ENCODE results near the gene EMX2. TPM values are rescaled to one million over a fixed set of nuclear protein-coding genes. Genes with fewer than 3 reads are reported as not detected.
A peak's percentile ranks its signal among the peaks of the same experiment; 100 is the strongest.

Gene EMX2
- total RNA-seq, 8 experiments from 2014 or later = 0.05 to 14.8 (median 0.86) TPM

DNA sequence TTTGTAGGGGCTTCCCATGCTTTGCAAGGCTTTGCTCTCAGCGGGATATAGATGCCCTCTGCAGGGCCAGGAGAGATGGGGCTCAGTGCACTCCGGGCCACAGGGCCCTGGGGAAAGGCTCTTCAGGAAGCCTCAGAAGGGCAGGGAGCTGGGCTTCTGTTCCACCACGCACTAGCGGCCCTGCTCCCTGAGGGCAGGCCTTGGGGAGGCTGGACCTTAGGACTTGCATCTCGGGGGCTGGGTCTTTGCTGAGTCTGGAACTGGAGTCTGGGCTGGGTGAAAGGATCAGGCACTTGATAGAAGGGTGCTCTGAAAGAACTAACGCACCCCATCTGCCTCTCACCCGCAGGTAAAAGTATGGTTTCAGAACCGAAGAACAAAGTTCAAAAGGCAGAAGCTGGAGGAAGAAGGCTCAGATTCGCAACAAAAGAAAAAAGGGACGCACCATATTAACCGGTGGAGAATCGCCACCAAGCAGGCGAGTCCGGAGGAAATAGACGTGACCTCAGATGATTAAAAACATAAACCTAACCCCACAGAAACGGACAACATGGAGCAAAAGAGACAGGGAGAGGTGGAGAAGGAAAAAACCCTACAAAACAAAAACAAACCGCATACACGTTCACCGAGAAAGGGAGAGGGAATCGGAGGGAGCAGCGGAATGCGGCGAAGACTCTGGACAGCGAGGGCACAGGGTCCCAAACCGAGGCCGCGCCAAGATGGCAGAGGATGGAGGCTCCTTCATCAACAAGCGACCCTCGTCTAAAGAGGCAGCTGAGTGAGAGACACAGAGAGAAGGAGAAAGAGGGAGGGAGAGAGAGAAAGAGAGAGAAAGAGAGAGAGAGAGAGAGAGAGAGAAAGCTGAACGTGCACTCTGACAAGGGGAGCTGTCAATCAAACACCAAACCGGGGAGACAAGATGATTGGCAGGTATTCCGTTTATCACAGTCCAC, 5.4 kb downstream of the EMX2 start:
- Histone ChIP-seq H3K4me3 (no peak overlapping the region), H3K4me1 (replicated peaks in 1 of 2) (peaks cover 4 to 10% of the 10 kb centered on the region in 2 donors), H3K27ac (no peak overlapping the region)
- ATAC-seq (replicated peaks in 6 of 8) = no peak
- 1 to 72% (median 7%) methylated on average over 6 to 26 of the region's 32 CpGs for WGBS, 10 experiments
- in situ Hi-C loops (cut with MboI; ENCODE audit: low pct_unique_long_range_greater_than_20kb in 2 of 9, low sequenced_read_pairs in 9 of 9, unreplicated experiment in 9 of 9) = loop anchor here in 8 of 9 experiments (10.0 to 25.0 kb wide), 3 partner anchors 689 to 914 kb away; no protein-coding TSS in a partner anchor

DNA sequence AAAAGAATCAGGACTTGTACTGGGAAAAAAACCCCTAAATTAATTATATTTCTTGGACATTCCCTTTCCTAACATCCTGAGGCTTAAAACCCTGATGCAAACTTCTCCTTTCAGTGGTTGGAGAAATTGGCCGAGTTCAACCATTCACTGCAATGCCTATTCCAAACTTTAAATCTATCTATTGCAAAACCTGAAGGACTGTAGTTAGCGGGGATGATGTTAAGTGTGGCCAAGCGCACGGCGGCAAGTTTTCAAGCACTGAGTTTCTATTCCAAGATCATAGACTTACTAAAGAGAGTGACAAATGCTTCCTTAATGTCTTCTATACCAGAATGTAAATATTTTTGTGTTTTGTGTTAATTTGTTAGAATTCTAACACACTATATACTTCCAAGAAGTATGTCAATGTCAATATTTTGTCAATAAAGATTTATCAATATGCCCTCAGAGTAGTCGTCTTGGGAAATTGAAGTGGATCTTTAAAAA, 6.6 kb downstream of the EMX2 start:
- 9 to 87% (median 33%) methylated on average over 1 to 6 of the region's 6 CpGs; no CpG with 5 or more reads in 3 of the 10 experiments for WGBS, 10 experiments
- in situ Hi-C loops (cut with MboI; ENCODE audit: low pct_unique_long_range_greater_than_20kb in 2 of 9, low sequenced_read_pairs in 9 of 9, unreplicated experiment in 9 of 9) = loop anchor here in 8 of 9 experiments (10.0 to 25.0 kb wide), 3 partner anchors 688 to 913 kb away; no protein-coding TSS in a partner anchor
- H3K27ac ChIP-seq = no peak overlapping the region
- peaks cover 3 to 6% of the 10 kb centered on the region in 2 donors for H3K4me1 ChIP-seq (replicated peaks in 1 of 2)
- no peak overlapping the region for H3K4me3 ChIP-seq
- no peak for ATAC-seq (replicated peaks in 6 of 8)

DNA sequence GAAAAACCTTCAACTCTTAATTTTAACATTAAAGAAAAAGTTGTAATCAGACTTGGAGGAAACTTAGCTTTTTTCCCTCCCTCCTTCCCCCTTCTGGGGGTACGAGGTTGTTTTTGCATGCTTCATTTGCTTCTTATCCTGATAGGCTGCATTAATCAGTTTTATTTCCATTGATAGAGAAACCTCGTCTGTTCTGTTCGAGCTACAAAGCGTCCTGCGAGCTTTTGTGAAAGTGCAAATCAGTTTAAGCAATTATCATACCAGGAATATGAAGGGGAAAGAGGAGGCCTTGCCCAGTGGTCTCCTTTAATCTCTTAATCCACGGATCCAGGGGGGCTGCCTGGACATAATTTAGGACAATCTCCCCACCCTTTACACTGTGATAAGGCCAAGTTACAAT, 7.5 kb downstream of the EMX2 start:
- WGBS, 10 experiments = 0 to 100% (median 14%) methylated on average over 1 to 6 of the region's 6 CpGs; no CpG with 5 or more reads in 2 of the 10 experiments
- H3K27ac ChIP-seq = no peak overlapping the region
- in situ Hi-C loops (cut with MboI; ENCODE audit: low pct_unique_long_range_greater_than_20kb in 2 of 9, low sequenced_read_pairs in 9 of 9, unreplicated experiment in 9 of 9) = no loop called here
- no peak overlapping the region for H3K4me3 ChIP-seq
- ATAC-seq (replicated peaks in 6 of 8) = no peak
- peaks cover 0 to 2% of the 10 kb centered on the region in 2 donors for H3K4me1 ChIP-seq (replicated peaks in 1 of 2)

DNA sequence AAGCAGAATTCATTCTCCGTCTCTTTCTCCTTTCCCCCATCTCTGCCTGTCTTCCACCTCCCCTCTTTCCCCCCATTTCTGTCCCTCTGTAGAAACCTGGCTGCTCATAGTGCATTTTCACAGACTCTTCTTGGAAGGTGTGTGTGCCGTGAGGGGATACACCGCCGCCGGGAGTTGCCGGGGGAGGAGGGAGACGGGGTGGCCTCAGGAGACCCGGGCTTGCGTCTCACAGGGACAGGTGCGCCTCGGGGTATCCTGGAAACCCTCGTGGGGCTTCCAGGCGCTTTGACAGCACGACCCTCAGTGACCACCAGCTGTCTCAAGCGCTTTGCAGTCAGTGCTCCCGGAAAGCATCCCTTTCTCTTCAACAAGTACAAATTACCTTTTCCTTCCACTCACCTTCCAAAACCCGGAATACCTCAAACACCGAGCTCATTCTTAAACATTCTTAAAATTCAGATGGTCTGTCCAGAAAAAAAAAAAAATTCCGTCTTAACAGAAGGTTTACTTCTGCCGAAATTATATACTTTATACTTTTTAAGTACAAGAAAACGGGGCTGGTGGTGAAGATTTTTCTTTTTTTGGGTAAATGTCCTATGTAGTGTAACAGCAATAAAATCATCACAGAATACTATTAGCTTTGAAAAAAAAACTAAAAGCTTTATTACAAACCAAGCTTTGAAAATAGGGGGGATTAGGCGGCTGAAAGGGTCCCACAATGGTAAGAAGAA, 8.2 kb downstream of the EMX2 start:
- 3 to 100% (median 8%) methylated on average over 2 to 12 of the region's 22 CpGs; no CpG with 5 or more reads in 1 of the 10 experiments for WGBS, 10 experiments
- no peak overlapping the region for H3K27ac ChIP-seq
- peaks cover 0 to 2% of the 10 kb centered on the region in 2 donors for H3K4me1 ChIP-seq (replicated peaks in 1 of 2)
- no peak overlapping the region for H3K4me3 ChIP-seq
- in situ Hi-C loops (cut with MboI; ENCODE audit: low pct_unique_long_range_greater_than_20kb in 2 of 9, low sequenced_read_pairs in 9 of 9, unreplicated experiment in 9 of 9) = no loop called here
- ATAC-seq (replicated peaks in 6 of 8) = no peak

DNA sequence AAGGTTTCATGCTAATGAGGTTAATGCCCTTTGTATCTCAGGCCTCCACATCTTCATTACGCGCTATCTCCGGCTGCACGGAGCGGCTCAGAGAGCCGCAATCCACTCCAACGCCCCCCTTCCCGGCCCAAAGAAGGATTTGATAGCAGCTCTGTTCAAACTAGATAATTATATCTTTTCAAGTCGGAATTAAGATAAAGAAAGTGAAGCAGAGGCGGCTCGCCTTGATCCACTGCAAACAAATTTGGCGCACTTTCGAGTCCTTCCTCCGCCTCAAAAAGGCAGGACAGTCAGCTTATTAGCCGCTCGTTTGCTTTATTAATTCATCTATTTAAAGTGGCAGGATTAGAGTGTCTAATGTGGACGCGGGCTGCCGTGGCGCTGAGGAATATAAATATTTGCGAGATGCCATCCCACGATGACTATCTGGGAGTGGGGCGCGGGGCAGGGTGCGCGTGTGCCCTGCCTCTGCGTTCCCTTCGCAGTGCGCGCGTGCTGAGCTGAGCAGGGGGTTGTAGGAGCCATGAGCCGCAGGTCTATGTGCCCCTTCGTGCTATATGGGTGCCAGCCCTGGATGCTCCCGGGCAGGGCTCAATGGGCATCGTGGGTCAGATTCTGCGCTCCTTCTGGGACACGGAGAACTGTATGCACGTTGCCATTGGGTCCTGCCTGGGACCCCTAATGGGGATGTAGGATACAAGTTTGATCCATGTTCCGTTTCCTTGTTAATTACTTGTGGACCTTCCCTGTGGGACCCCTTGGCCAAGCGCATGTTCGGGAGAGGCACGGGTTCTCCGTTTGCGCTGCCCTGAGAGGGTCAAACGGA, 9.0 kb downstream of the EMX2 start:
- ATAC-seq (replicated peaks in 6 of 8) = no peak
- Histone ChIP-seq H3K27ac (no peak overlapping the region), H3K4me1 (replicated peaks in 1 of 2) (peaks cover 0 to 2% of the 10 kb centered on the region in 2 donors), H3K4me3 (no peak overlapping the region)
- 0 to 100% (median 21%) methylated on average over 1 to 17 of the region's 45 CpGs; no CpG with 5 or more reads in 2 of the 10 experiments for WGBS, 10 experiments
- in situ Hi-C loops (cut with MboI; ENCODE audit: low pct_unique_long_range_greater_than_20kb in 2 of 9, low sequenced_read_pairs in 9 of 9, unreplicated experiment in 9 of 9) = no loop called here

DNA sequence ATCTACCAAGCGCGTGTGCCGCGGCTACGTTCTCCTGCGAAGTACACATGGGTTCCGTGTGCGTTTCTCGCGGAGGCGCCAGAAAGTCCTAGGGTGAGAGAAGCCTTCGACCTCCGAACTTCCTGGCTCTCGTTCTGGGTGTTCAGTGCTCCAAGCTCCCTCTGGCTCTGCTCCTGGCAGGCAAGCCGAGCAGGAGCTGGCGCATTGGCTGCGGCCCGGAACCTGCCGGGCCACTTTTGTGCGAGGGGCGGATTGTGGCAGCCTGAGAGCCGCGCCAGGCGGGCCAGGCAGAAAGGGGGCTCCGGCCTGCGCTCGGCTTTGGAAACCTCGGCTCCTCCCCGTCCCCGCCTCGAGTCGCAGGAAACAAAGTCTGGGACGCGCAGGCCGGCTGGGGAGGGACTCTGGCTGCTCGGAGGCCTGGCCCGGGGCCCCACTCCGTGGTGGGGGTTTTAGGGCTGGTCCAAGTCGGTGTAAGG, 9.6 kb downstream of the EMX2 start:
- 0 to 16% (median 1%) methylated on average over 2 to 27 of the region's 39 CpGs; no CpG with 5 or more reads in 4 of the 10 experiments for WGBS, 10 experiments
- ATAC-seq (replicated peaks in 6 of 8) = peak in 2 of 8 experiments; percentile 7 to 23
- H3K27ac ChIP-seq = no peak overlapping the region
- H3K4me1 ChIP-seq (replicated peaks in 1 of 2) = peaks cover 0 to 2% of the 10 kb centered on the region in 2 donors
- in situ Hi-C loops (cut with MboI; ENCODE audit: low pct_unique_long_range_greater_than_20kb in 2 of 9, low sequenced_read_pairs in 9 of 9, unreplicated experiment in 9 of 9) = no loop called here
- no peak overlapping the region for H3K4me3 ChIP-seq

DNA sequence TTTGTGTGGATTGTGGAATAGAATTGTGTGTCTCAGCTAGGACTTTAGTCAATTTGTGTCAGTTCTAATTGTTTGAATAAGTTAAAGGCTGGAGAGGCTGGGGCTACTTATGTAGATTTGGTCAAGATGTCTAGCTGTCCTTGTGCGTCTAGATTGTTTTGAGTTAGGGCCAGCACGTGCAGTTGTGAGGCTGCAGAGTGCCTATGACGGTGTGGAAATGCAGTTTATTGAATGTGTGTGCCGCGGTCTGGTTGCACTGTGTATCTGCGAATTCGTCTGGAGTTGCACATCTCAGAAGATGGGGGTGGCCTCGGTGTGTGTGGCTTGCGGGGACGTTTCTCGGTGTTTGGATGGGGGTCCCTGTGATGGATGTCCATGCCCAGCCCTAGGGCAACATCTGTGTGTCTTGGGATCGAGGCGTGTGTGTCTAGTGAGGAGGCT, 10.2 kb downstream of the EMX2 start:
- ATAC-seq (replicated peaks in 6 of 8) = peak in 3 of 8 experiments; percentile 23 to 60 (median 53)
- H3K27ac ChIP-seq = no peak overlapping the region
- H3K4me1 ChIP-seq (replicated peaks in 1 of 2) = peaks cover 0 to 2% of the 10 kb centered on the region in 2 donors
- in situ Hi-C loops (cut with MboI; ENCODE audit: low pct_unique_long_range_greater_than_20kb in 2 of 9, low sequenced_read_pairs in 9 of 9, unreplicated experiment in 9 of 9) = no loop called here
- no peak overlapping the region for H3K4me3 ChIP-seq
- 0 to 60% (median 12%) methylated on average over 1 to 6 of the region's 13 CpGs; no CpG with 5 or more reads in 5 of the 10 experiments for WGBS, 10 experiments

DNA sequence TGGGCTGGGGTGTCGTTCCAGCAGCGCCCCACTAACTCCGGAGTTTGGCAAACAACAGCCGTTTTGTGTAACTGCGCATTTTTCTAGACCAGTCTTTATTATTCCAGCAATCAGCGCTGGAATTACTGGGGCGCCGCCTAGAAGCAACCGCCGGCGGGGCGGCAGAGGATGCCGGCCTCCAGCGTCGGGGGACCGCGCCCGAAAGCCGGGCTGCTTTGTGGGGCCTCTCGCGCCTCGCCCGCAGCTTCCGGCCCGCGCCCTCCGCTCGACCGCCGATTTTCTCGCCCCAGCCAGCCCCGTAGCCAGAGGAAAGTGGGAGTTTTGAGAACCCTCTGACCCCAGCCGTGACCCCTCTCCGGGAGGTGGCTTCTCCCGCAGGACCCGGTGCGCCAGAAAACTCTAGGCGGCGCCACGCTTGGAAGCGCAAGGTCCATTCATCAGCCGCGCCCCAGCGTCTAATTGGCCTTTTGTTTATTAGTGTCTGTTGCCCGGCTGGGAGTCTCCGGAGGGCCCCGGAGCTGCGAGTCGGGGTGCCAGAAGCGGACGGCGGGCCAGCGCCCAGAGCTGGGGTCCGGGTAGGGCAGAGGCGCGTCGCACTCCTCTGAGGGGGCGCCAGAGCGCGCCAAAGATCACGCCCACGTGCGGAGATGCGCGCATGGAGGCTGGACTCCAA, 10.7 kb downstream of the EMX2 start:
- Histone ChIP-seq H3K27ac (no peak overlapping the region), H3K4me3 (peak overlapping the region in 3 of 5 donors; percentile 6 to 15 (median 13)), H3K4me1 (replicated peaks in 1 of 2) (peaks cover 0 to 2% of the 10 kb centered on the region in 2 donors)
- ATAC-seq (replicated peaks in 6 of 8) = peak; percentile 42 to 97 (median 92)
- in situ Hi-C loops (cut with MboI; ENCODE audit: low pct_unique_long_range_greater_than_20kb in 2 of 9, low sequenced_read_pairs in 9 of 9, unreplicated experiment in 9 of 9) = no loop called here
- 0 to 20% (median 0%) methylated on average over 1 to 19 of the region's 65 CpGs; no CpG with 5 or more reads in 4 of the 10 experiments for WGBS, 10 experiments

DNA sequence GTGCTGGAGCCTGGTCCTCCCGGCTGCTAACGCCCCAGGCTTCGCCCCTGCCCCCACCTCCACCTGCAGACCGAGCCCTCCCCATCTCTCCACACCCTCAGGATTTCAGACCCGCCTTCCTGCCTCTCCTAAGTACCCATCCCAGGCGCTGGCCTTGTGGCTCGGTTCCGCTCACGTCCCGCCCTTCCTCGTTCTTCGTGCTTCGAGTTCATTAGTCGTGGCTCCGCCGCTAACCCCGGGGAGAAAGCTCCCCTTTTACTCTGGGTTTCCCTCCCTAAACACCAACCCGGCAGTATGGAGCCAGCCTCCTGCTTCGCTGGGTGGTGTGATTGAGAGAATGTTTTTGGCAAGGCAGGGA, 11.2 kb downstream of the EMX2 start:
- in situ Hi-C loops (cut with MboI; ENCODE audit: low pct_unique_long_range_greater_than_20kb in 2 of 9, low sequenced_read_pairs in 9 of 9, unreplicated experiment in 9 of 9) = no loop called here
- Histone ChIP-seq H3K4me3 (peak overlapping the region in 1 of 5 donors; percentile 13), H3K4me1 (replicated peaks in 1 of 2) (peaks cover 0 to 2% of the 10 kb centered on the region in 2 donors), H3K27ac (no peak overlapping the region)
- ATAC-seq (replicated peaks in 6 of 8) = no peak
- 7 to 40% (median 10%) methylated on average over 2 to 6 of the region's 19 CpGs; no CpG with 5 or more reads in 7 of the 10 experiments for WGBS, 10 experiments

DNA sequence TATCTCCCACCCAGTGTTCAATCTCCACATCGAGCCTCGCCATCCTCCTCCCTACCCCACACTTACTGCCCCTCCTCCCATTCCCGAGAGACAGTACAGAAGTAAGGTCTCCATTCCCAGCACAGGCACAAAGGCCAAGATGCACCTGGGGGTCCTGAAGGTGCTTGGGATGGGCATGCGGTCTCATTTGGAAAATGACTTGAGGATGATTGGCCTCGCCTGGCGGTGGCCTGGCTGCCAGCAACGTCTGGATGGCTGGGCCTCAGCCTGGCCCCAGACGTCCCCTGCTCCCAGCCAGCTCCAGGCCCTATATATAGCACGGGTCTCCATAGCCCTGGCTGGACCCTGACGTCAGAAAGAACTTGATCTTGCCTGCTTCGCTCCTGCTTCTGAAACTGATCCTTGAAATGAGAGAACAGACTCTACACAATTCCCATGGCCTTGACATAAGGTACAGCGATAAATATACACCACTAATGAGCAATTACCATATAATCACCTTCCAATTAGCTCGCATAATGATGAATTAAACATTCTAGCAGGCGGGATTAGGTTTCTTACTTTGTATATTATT, 11.8 kb downstream of the EMX2 start:
- peaks cover 0 to 2% of the 10 kb centered on the region in 2 donors for H3K4me1 ChIP-seq (replicated peaks in 1 of 2)
- H3K27ac ChIP-seq = no peak overlapping the region
- WGBS, 10 experiments = 31 to 90% (median 74%) methylated on average over 1 to 7 of the region's 14 CpGs; no CpG with 5 or more reads in 1 of the 10 experiments
- in situ Hi-C loops (cut with MboI; ENCODE audit: low pct_unique_long_range_greater_than_20kb in 2 of 9, low sequenced_read_pairs in 9 of 9, unreplicated experiment in 9 of 9) = no loop called here
- H3K4me3 ChIP-seq = no peak overlapping the region
- no peak for ATAC-seq (replicated peaks in 6 of 8)

DNA sequence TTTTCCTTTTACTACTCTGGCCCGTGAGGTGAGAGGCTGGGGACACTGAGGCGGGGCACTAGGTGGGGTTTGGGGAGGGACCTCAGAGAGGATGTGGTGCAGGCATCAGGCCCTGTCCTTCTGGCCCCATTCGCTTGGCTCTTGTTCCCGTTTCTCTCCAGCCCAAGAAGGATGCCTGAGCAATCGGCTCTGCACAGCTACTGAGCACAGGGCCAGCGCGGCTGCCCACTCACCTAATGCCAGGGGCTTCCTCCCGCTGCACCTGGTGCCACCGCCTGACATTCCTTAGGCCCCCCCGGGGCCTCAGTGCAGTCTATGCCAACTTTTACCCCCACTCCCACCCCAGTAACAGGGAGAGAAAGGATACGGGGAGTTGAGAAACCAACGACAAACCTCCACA, 12.5 kb downstream of the EMX2 start:
- Histone ChIP-seq H3K4me1 (replicated peaks in 1 of 2) (peaks cover 0 to 2% of the 10 kb centered on the region in 2 donors), H3K4me3 (no peak overlapping the region), H3K27ac (no peak overlapping the region)
- WGBS, 10 experiments = 63 to 100% (median 78%) methylated on average over 1 to 5 of the region's 12 CpGs; no CpG with 5 or more reads in 4 of the 10 experiments
- in situ Hi-C loops (cut with MboI; ENCODE audit: low pct_unique_long_range_greater_than_20kb in 2 of 9, low sequenced_read_pairs in 9 of 9, unreplicated experiment in 9 of 9) = no loop called here
- no peak for ATAC-seq (replicated peaks in 6 of 8)
